Naive thymus-derived CD4-positive, alpha-beta T cell (primary cell): Measurements from ENCODE around the gene HMOX2. TPM values are rescaled to one million over a fixed set of nuclear protein-coding genes. Genes with fewer than 3 reads are reported as not detected.

Source experiments
- ATAC-seq: fragments of 150-1000 bp; cut with Tn5 transposase; 2 replicates; pipeline ENCODE4 v1.10.0; 2021; ENCODE audit warnings: mild to moderate bottlenecking, moderate library complexity
- CTCF ChIA-PET: fragments of 350-600 bp; sonication (Branson Sonifier 250); formaldehyde crosslinking; loops from one replicate; lab custom pipeline; 2021; ENCODE audit warnings: antibody characterized with exemption; lab: Charles Lee
- POLR2A ChIA-PET: fragments of 350-600 bp; sonication (Branson Sonifier 250); formaldehyde crosslinking; loops from one replicate; lab custom pipeline; 2021; ENCODE audit warnings: antibody characterized with exemption, inconsistent platforms; lab: Charles Lee
- DNase-seq, 9 donors: peaks; one replicate each; pipeline versions ENCODE4 v3.0.0 to v3.0.0-alpha.2; 2020 to 2022; ENCODE audit warnings: mixed read lengths in 1 of 9
- H3K27ac ChIP-seq: one replicate; pipeline ENCODE4 v1.7.0; 2013; ENCODE audit warnings: mild to moderate bottlenecking, low read depth, low read length, moderate library complexity
- H3K27me3 ChIP-seq, 2 donors: one replicate each; pipeline ENCODE4 v1.7.0; 2013; ENCODE audit warnings: low read length in 2 of 2, mild to moderate bottlenecking in 2 of 2, moderate library complexity in 2 of 2; ENCODE audit not compliant: control insufficient read depth in 2 of 2, insufficient read depth in 2 of 2
- H3K36me3 ChIP-seq, 3 experiments: 1 replicate in 2 of 3; 2 replicates in 1 of 3; pipeline ENCODE4 v1.7.0; 2013; ENCODE audit warnings: low read length in 3 of 3, mild to moderate bottlenecking in 3 of 3, moderate library complexity in 1 of 3; ENCODE audit not compliant: insufficient read depth in 3 of 3, control insufficient read depth in 2 of 3
- H3K4me1 ChIP-seq, 2 donors: one replicate each; pipeline ENCODE4 v1.7.0; 2013; ENCODE audit warnings: low read length in 2 of 2, mild to moderate bottlenecking in 2 of 2, moderate library complexity in 1 of 2; ENCODE audit not compliant: control insufficient read depth in 2 of 2, insufficient read depth in 2 of 2
- H3K4me3 ChIP-seq: 2 replicates; pipeline ENCODE4 v1.7.0; 2013; ENCODE audit warnings: mild to moderate bottlenecking, low read length
- H3K9me3 ChIP-seq, 3 experiments: 1 replicate in 2 of 3; 2 replicates in 1 of 3; pipeline ENCODE4 v1.7.0; 2013; ENCODE audit warnings: low read length in 3 of 3; ENCODE audit not compliant: control insufficient read depth in 2 of 3
- H3K27ac Mint-ChIP-seq, 9 donors: one replicate each; pipeline ENCODE4 v1.8.0; 2020 to 2022; ENCODE audit warnings: mixed read lengths in 9 of 9, mild to moderate bottlenecking in 8 of 9, moderate library complexity in 5 of 9, inconsistent platforms in 2 of 9
- H3K27me3 Mint-ChIP-seq, 5 donors: one replicate each; pipeline ENCODE4 v1.8.0; 2021 to 2022; ENCODE audit warnings: mixed read lengths in 5 of 5, mild to moderate bottlenecking in 1 of 5
- H3K36me3 Mint-ChIP-seq, 5 donors: one replicate each; pipeline ENCODE4 v1.8.0; 2020 to 2022; ENCODE audit warnings: mixed read lengths in 5 of 5, mild to moderate bottlenecking in 3 of 5, inconsistent platforms in 1 of 5
- H3K4me1 Mint-ChIP-seq, 7 donors: one replicate each; pipeline ENCODE4 v1.8.0; 2020 to 2022; ENCODE audit warnings: mixed read lengths in 7 of 7, mild to moderate bottlenecking in 3 of 7, inconsistent platforms in 1 of 7
- H3K4me3 Mint-ChIP-seq, 10 donors: one replicate each; pipeline ENCODE4 v1.8.0; 2020 to 2022; ENCODE audit warnings: mild to moderate bottlenecking in 10 of 10, mixed read lengths in 10 of 10, moderate library complexity in 6 of 10, inconsistent platforms in 2 of 10
- H3K9me3 Mint-ChIP-seq, 11 donors: one replicate each; pipeline ENCODE4 v1.8.0; 2020 to 2022; ENCODE audit warnings: mixed read lengths in 11 of 11, mild to moderate bottlenecking in 4 of 11, inconsistent platforms in 1 of 11, moderate library complexity in 1 of 11
- intact Hi-C, 2 donors: fragments of 100-400 bp; cut with micrococcal nuclease; formaldehyde crosslinking; loops; one replicate each; pipeline ENCODE4 v1.15.1; 2023
- polyA plus RNA-seq, 2 donors: library from polyadenylated mRNA; unstranded; fragments of 300-500 nt; fragmentation: Illumina TruSeq; gene quantifications; one replicate each; pipeline ENCODE4 v1.2.3, GENCODE V29; 2021
- total RNA-seq, 6 experiments: library from RNA in 5 of 6; stranded (reverse) in 5 of 6; gene quantifications; 1 replicate in 5 of 6; 2 replicates in 1 of 6; pipeline ENCODE4 v1.2.3 and lab custom pipeline; 2021 to 2026

Gene HMOX2
- total and polyA plus RNA-seq, 7 experiments from 2014 or later = 44.6 to 163 (median 77.2) TPM

- CTCF ChIA-PET = interaction anchor here (1.7 to 4.5 kb wide), 3 partner anchors 11 to 17 kb away, joined by 6 to 29 read pairs (median 10); no protein-coding TSS in a partner anchor
- Mint-ChIP-seq H3K27me3 (no peaks in the 10 kb centered on the region), H3K27ac (peak overlapping the region; percentile 92 to 98 (median 96)), H3K4me1 (peaks cover 46 to 78% (median 62%) of the 10 kb centered on the region in 7 donors), H3K4me3 (peak overlapping the region; percentile 62 to 87 (median 81)), H3K9me3 (no peaks in the 10 kb centered on the region), H3K36me3 (peaks cover 4 to 34% (median 22%) of the 10 kb centered on the region in 5 donors)
- Histone ChIP-seq H3K4me3 (peak overlapping the region; percentile 32), H3K36me3 (peaks cover 0 to 28% (median 7%) of the 10 kb centered on the region in 3 experiments), H3K27ac (peak overlapping the region; percentile 69), H3K4me1 (peaks cover 55 to 74% of the 10 kb centered on the region in 2 donors), H3K9me3 (no peaks in the 10 kb centered on the region), H3K27me3 (no peaks in the 10 kb centered on the region)
- POLR2A ChIA-PET = interaction anchor here (8.5 to 8.9 kb wide), 2 partner anchors 12 to 15 kb away, joined by 64 to 169 read pairs; partner anchors contain the start of genes HMOX2 and NMRAL1
- intact Hi-C loops = loop anchor here in 1 of 2 donors (2.0 kb wide), 1 partner anchor 64 kb away; the partner anchor contains the start of gene DNAJA3
- ATAC-seq (no peak), DNase-seq (no peak)
These were observed 12.8 kb downstream of the HMOX2 start for GRCh38 chr16:4489030-4489429.

DNA sequence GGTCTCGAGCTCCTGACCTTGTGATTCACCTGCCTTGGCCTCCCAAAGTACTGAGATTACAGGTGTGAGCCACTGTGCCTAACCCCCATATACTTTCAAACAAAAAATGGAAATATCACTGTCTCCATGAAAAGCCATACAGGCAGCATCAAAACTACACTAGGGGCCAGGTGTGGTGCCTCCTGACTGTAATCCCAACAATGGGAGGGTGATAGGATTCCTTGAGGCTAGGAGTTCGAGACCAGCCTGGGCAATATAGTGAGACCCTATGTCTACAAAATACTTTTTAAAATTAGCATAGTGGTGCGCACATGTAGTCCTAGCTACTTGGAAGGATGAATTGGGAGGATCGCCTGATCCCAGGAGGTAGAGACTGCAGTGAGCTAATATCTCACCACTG is 15.7 kb downstream of the HMOX2 start:
- H3K4me1 Mint-ChIP-seq = peaks cover 45 to 87% (median 72%) of the 10 kb centered on the region in 7 donors
- Histone ChIP-seq H3K4me3 (no peak overlapping the region), H3K27me3 (no peaks in the 10 kb centered on the region), H3K9me3 (no peaks in the 10 kb centered on the region), H3K36me3 (peaks cover 0 to 13% (median 12%) of the 10 kb centered on the region in 3 experiments), H3K27ac (peak overlapping the region; percentile 69), H3K4me1 (peaks cover 59 to 81% of the 10 kb centered on the region in 2 donors)
- intact Hi-C loops = no loop called here
- ChIA-PET CTCF (interaction anchor here (1.0 to 4.5 kb wide), 2 partner anchors 9 to 14 kb away, joined by 3 to 29 read pairs; no protein-coding TSS in a partner anchor), POLR2A (interaction anchor here (0.9 to 8.9 kb wide), 4 partner anchors 12 to 69 kb away, joined by 3 to 169 read pairs (median 35); partner anchors contain the start of genes CDIP1, HMOX2 and NMRAL1)
- H3K27ac Mint-ChIP-seq = peak overlapping the region in 8 of 9 donors; percentile 88 to 98 (median 95)
- no peak for DNase-seq
- no peak for ATAC-seq
- no peaks in the 10 kb centered on the region for H3K9me3 Mint-ChIP-seq
- no peaks in the 10 kb centered on the region for H3K27me3 Mint-ChIP-seq
- peak overlapping the region in 2 of 10 donors; percentile 39 to 53 for H3K4me3 Mint-ChIP-seq
- peaks cover 0 to 30% (median 12%) of the 10 kb centered on the region in 5 donors for H3K36me3 Mint-ChIP-seq

DNA sequence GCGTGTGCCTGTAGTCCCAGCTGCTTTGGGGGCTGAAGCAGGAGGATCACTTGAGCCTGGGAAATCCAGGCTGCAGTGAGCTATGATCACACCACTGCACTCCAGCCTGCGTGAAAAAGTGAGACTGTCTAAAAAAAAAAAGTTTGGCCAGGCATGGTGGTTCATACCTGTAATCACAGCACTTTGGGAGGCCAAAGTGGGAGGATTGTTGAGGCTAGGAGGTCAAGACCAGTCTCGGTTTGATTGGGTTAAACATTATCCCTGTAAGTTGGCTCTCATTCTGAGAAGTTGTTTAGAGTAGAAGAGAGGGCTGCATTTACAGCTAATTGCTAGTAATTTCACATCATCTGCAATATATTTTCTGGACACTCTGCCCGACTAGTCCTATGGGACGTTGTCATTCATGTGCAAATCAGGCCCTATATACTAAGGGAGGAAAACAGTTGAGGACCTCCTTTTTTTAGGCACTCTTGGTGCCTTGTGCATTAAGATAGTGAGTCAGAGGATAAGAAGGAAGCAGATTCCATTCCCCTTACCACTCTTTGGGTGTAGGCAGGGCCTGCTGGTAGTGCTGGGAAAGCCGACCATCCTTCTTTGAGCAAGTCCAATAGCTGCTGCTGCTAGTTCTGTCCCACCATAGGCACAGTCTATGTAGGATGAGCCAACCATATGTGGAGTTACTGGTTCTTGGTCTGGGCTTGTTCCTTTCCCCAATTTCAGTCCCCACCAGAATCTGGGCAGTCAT is 18.7 kb downstream of the HMOX2 start:
- Histone ChIP-seq H3K36me3 (peaks cover 0 to 17% (median 12%) of the 10 kb centered on the region in 3 experiments), H3K4me3 (no peak overlapping the region), H3K27ac (peak overlapping the region; percentile 14), H3K27me3 (no peaks in the 10 kb centered on the region), H3K4me1 (peaks cover 35 to 77% of the 10 kb centered on the region in 2 donors), H3K9me3 (no peaks in the 10 kb centered on the region)
- H3K4me1 Mint-ChIP-seq = peaks cover 32 to 95% (median 84%) of the 10 kb centered on the region in 7 donors
- CTCF ChIA-PET = interaction anchor here (1.0 kb wide), 1 partner anchor 10 kb away, joined by 3 read pairs; no protein-coding TSS in a partner anchor
- H3K36me3 Mint-ChIP-seq = peaks cover 3 to 38% (median 14%) of the 10 kb centered on the region in 5 donors
- intact Hi-C loops = loop anchor here in 1 of 2 donors (1.0 kb wide), 1 partner anchor 10 kb away; no protein-coding TSS in a partner anchor
- peak overlapping the region in 5 of 10 donors; percentile 16 to 58 (median 52) for H3K4me3 Mint-ChIP-seq
- H3K27ac Mint-ChIP-seq = peak overlapping the region in 8 of 9 donors; percentile 72 to 94 (median 86)
- H3K9me3 Mint-ChIP-seq = no peaks in the 10 kb centered on the region
- no peaks in the 10 kb centered on the region for H3K27me3 Mint-ChIP-seq
- POLR2A ChIA-PET = interaction anchor here (8.5 to 8.9 kb wide), 2 partner anchors 9 to 18 kb away, joined by 64 to 169 read pairs; partner anchors contain the start of genes HMOX2 and NMRAL1
- DNase-seq = no peak
- ATAC-seq = no peak

DNA sequence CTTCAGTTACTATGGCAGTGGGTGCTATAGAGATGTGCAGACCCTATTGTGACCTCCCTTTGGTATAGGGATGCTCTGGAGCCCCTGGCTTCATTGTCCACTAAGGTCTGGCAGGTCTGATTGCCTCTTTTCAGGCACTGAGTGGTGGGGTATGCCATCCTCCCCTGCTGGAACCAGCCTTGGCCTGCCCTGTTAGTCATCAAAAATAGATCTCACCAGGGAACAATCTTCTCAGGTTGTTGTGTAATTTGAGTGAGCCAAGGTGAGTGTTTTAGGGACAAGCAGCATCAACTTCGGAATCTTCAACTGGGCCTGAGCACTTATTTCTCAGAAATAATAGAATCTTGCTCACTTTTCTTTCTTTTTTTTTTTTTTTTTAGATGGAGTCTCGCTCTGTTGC is 19.6 kb downstream of the HMOX2 start:
- CTCF ChIA-PET = no interaction called here
- no peaks in the 10 kb centered on the region for H3K27me3 Mint-ChIP-seq
- ATAC-seq (no peak), DNase-seq (no peak)
- peak overlapping the region in 8 of 9 donors; percentile 65 to 94 (median 80) for H3K27ac Mint-ChIP-seq
- H3K4me3 Mint-ChIP-seq = peak overlapping the region in 4 of 10 donors; percentile 7 to 55 (median 31)
- Histone ChIP-seq H3K27me3 (no peaks in the 10 kb centered on the region), H3K4me3 (no peak overlapping the region), H3K4me1 (peaks cover 27 to 77% of the 10 kb centered on the region in 2 donors), H3K36me3 (peaks cover 0 to 17% (median 12%) of the 10 kb centered on the region in 3 experiments), H3K9me3 (no peaks in the 10 kb centered on the region), H3K27ac (no peak overlapping the region)
- H3K9me3 Mint-ChIP-seq = no peaks in the 10 kb centered on the region
- peaks cover 32 to 95% (median 84%) of the 10 kb centered on the region in 7 donors for H3K4me1 Mint-ChIP-seq
- POLR2A ChIA-PET = interaction anchor here (8.5 to 8.9 kb wide), 2 partner anchors 8 to 19 kb away, joined by 64 to 169 read pairs; partner anchors contain the start of genes HMOX2 and NMRAL1
- intact Hi-C loops = loop anchor here in 1 of 2 donors (1.0 kb wide), 1 partner anchor 10 kb away; no protein-coding TSS in a partner anchor
- peaks cover 3 to 40% (median 14%) of the 10 kb centered on the region in 5 donors for H3K36me3 Mint-ChIP-seq

DNA sequence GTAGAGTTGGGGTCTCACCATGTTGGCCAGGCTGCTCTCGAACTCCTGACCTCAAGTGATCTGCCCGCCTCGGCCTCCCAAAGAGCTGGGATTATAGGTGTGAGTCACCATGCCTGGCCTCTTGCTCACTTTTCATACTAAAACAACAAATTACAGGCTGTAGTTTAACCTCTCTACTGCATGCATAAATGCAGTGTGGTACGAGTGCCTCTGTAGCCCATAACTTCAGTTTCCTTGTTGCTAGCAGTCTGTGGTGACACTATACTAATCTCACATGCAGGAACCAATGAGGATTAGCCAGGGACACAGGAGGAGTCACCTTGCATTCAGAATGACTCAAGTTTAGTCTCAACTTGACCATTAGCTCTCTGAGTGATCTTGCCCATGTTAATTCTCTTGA is 20.1 kb downstream of the HMOX2 start:
- Histone ChIP-seq H3K27me3 (no peaks in the 10 kb centered on the region), H3K27ac (no peak overlapping the region), H3K4me1 (peaks cover 23 to 77% of the 10 kb centered on the region in 2 donors), H3K4me3 (no peak overlapping the region), H3K36me3 (peaks cover 0 to 17% (median 12%) of the 10 kb centered on the region in 3 experiments), H3K9me3 (no peaks in the 10 kb centered on the region)
- CTCF ChIA-PET = interaction anchor here (0.6 to 1.2 kb wide), 2 partner anchors 9 to 18 kb away, joined by 3 to 4 read pairs; no protein-coding TSS in a partner anchor
- no peaks in the 10 kb centered on the region for H3K27me3 Mint-ChIP-seq
- DNase-seq = no peak
- H3K27ac Mint-ChIP-seq = peak overlapping the region in 7 of 9 donors; percentile 7 to 94 (median 72)
- no peaks in the 10 kb centered on the region for H3K9me3 Mint-ChIP-seq
- intact Hi-C loops = no loop called here
- POLR2A ChIA-PET = interaction anchor here (0.6 to 8.9 kb wide), 4 partner anchors 8 to 1743 kb away, joined by 3 to 169 read pairs (median 34); partner anchors contain the start of genes HMOX2 and NMRAL1
- H3K36me3 Mint-ChIP-seq = peaks cover 3 to 39% (median 14%) of the 10 kb centered on the region in 5 donors
- no peak overlapping the region for H3K4me3 Mint-ChIP-seq
- ATAC-seq = no peak
- H3K4me1 Mint-ChIP-seq = peaks cover 31 to 95% (median 84%) of the 10 kb centered on the region in 7 donors
